GM21619 (cell line): ENCODE data around the gene CD6.

Experiments used
- ATAC-seq: cut with Tn5 transposase; IDR thresholded peaks from one replicate; pipeline ENCODE4 v1.9.1; 2021; ENCODE audit not compliant: unreplicated experiment

CD6 gene

GRCh38 chr11:60934790-60935605 is 36.5 kb upstream of the CD6 start:
- ATAC-seq = no peak

GRCh38 chr11:60935676-60936442 is 35.6 kb upstream of the CD6 start:
- ATAC-seq = no peak

- ATAC-seq = no peak
Observed at GRCh38 chr11:60936467-60937143, 34.9 kb upstream of the CD6 start.

- no peak for ATAC-seq
Observed at GRCh38 chr11:60937144-60937527, 34.3 kb upstream of the CD6 start.

- ATAC-seq = no peak
Observed at GRCh38 chr11:60937811-60938210, 33.7 kb upstream of the CD6 start.

- no peak for ATAC-seq
Observed at GRCh38 chr11:60938500-60938899, 33.0 kb upstream of the CD6 start.

GRCh38 chr11:60939301-60939700 is 32.2 kb upstream of the CD6 start:
- no peak for ATAC-seq

GRCh38 chr11:60939855-60940254 is 31.6 kb upstream of the CD6 start:
- no peak for ATAC-seq

GRCh38 chr11:60941371-60942119 is 29.9 kb upstream of the CD6 start:
- ATAC-seq = no peak

GRCh38 chr11:60942219-60942618 is 29.3 kb upstream of the CD6 start:
- no peak for ATAC-seq

- no peak for ATAC-seq
Observed at GRCh38 chr11:60942970-60943565, 28.4 kb upstream of the CD6 start.

- ATAC-seq = no peak
Observed at GRCh38 chr11:60944490-60945294, 26.8 kb upstream of the CD6 start.

- no peak for ATAC-seq
Observed at GRCh38 chr11:60945295-60945667, 26.2 kb upstream of the CD6 start.

GRCh38 chr11:60946601-60947264 is 24.7 kb upstream of the CD6 start:
- no peak for ATAC-seq

- no peak for ATAC-seq
Observed at GRCh38 chr11:60947700-60948099, 23.8 kb upstream of the CD6 start.

GRCh38 chr11:60948250-60948649 is 23.2 kb upstream of the CD6 start:
- ATAC-seq = no peak

- ATAC-seq = no peak
Observed at GRCh38 chr11:60950024-60950423, 21.5 kb upstream of the CD6 start.

- ATAC-seq = no peak
Observed at GRCh38 chr11:60950933-60951605, 20.4 kb upstream of the CD6 start.

GRCh38 chr11:60951606-60951903 is 19.9 kb upstream of the CD6 start:
- no peak for ATAC-seq
